ENCODE results near the gene CCNA2.

Gene CCNA2

DNA sequence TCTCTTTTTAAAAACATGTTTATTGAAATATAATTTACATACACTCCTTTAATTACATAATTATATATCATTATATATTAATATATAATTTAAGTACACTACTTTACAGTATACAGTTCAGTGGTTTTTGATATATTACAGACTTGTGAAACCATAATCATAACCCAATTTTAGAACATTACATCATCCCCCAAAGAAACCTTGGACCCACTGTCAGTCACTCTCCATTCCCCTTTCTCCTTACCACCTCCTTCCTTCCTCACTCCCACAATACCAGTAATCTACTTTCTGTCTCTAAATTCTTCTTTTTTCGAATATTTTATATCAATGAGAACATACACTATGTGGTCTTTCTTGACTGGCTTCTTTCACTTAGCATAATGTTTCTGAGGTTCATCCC lies 40.5 kb downstream of the CCNA2 start:
- no peak overlapping the region for H3K27ac ChIP-seq (ENCODE audit: low read depth, low read length, poor library complexity, severe bottlenecking)
- H3K4me1 ChIP-seq (ENCODE audit: insufficient read depth, low read length, severe bottlenecking): no peaks in the 10 kb centered on the region
- no peaks in the 10 kb centered on the region for H3F3A ChIP-seq (ENCODE audit: insufficient read depth, low read length)
- H4K20me1 ChIP-seq (ENCODE audit: insufficient read depth, low read length): no peaks in the 10 kb centered on the region
- H3K4me3 ChIP-seq (ENCODE audit: low read depth, low read length, poor library complexity, severe bottlenecking): no peak overlapping the region
- TF ChIP-seq, protein P1, sequence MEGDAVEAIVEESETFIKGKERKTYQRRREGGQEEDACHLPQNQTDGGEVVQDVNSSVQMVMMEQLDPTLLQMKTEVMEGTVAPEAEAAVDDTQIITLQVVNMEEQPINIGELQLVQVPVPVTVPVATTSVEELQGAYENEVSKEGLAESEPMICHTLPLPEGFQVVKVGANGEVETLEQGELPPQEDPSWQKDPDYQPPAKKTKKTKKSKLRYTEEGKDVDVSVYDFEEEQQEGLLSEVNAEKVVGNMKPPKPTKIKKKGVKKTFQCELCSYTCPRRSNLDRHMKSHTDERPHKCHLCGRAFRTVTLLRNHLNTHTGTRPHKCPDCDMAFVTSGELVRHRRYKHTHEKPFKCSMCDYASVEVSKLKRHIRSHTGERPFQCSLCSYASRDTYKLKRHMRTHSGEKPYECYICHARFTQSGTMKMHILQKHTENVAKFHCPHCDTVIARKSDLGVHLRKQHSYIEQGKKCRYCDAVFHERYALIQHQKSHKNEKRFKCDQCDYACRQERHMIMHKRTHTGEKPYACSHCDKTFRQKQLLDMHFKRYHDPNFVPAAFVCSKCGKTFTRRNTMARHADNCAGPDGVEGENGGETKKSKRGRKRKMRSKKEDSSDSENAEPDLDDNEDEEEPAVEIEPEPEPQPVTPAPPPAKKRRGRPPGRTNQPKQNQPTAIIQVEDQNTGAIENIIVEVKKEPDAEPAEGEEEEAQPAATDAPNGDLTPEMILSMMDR (IDR thresholded peaks at IDR 0.05; ENCODE audit: low read length): no peak
- no peak for TF ChIP-seq EZH2 (IDR thresholded peaks at IDR 0.05; ENCODE audit: borderline replicate concordance, low read length)
- H3K9me3 ChIP-seq (ENCODE audit: low read length): no peaks in the 10 kb centered on the region
- H3K79me2 ChIP-seq (ENCODE audit: insufficient read depth, low read length): no peaks in the 10 kb centered on the region
- H3K9ac ChIP-seq (ENCODE audit: low read length): no peak overlapping the region
- no peaks in the 10 kb centered on the region for H3K36me3 ChIP-seq (ENCODE audit: insufficient read depth, low read length)
- no peak overlapping the region for H2AFZ ChIP-seq (ENCODE audit: low read length)
- H3K4me2 ChIP-seq (ENCODE audit: low read length): no peak overlapping the region
- no peaks in the 10 kb centered on the region for H3K27me3 ChIP-seq (ENCODE audit: insufficient read depth, low read length)
- no peaks in the 10 kb centered on the region; the same call in 1 of the 2 replicates for H3K9me2 ChIP-seq (ENCODE audit: low read depth, low read length)

DNA sequence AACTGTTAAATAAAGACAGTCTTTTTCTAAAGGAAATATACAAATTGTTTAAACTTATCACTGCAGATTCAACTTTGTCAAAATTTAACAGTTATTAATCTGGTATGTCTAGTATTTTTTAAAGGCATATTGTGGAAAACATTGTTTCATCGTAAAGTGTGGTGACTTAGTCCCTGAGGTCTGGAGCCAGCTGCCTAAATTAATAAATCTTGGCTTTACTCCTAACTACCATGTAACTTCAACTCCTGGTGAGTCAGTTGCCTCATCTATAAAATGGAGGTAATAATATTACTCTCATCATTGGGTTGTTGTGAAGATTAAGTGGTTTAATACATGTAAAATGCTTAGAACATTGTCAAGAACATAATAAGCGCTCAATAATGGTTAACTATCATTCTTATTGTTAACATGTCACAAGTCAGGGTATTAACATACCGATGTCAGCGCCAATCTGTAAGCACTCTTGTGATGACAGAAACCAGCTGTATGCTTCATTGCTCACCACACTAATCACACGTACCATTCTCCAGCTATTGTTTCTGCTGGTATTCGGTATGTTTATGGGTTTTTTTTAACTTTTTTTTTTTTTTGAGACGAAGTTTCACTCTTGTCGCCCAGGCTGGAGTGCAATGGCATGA lies 44.6 kb downstream of the CCNA2 start:
- Histone ChIP-seq H3K4me2 (ENCODE audit: low read length) (no peak overlapping the region), H3K9me3 (ENCODE audit: low read length) (no peaks in the 10 kb centered on the region), H3K9me2 (ENCODE audit: low read depth, low read length) (no peaks in the 10 kb centered on the region; the same call in 1 of the 2 replicates), H3K4me3 (ENCODE audit: low read depth, low read length, poor library complexity, severe bottlenecking) (no peak overlapping the region), H3K4me1 (ENCODE audit: insufficient read depth, low read length, severe bottlenecking) (no peaks in the 10 kb centered on the region), H3K79me2 (ENCODE audit: insufficient read depth, low read length) (no peaks in the 10 kb centered on the region), H3K27me3 (ENCODE audit: insufficient read depth, low read length) (no peaks in the 10 kb centered on the region), H3K9ac (ENCODE audit: low read length) (no peak overlapping the region), H3K27ac (ENCODE audit: low read depth, low read length, poor library complexity, severe bottlenecking) (no peak overlapping the region), H2AFZ (ENCODE audit: low read length) (no peak overlapping the region), H4K20me1 (ENCODE audit: insufficient read depth, low read length) (no peaks in the 10 kb centered on the region), H3F3A (ENCODE audit: insufficient read depth, low read length) (no peaks in the 10 kb centered on the region), H3K36me3 (ENCODE audit: insufficient read depth, low read length) (no peaks in the 10 kb centered on the region)
- TF ChIP-seq, protein P1 (IDR thresholded peaks at IDR 0.05; ENCODE audit: low read length): no peak
- TF ChIP-seq EZH2 (IDR thresholded peaks at IDR 0.05; ENCODE audit: borderline replicate concordance, low read length): no peak

- Histone ChIP-seq H3K4me1 (ENCODE audit: insufficient read depth, low read length, severe bottlenecking) (no peaks in the 10 kb centered on the region), H3K27me3 (ENCODE audit: insufficient read depth, low read length) (no peaks in the 10 kb centered on the region), H4K20me1 (ENCODE audit: insufficient read depth, low read length) (no peaks in the 10 kb centered on the region), H3K9me3 (ENCODE audit: low read length) (no peaks in the 10 kb centered on the region), H3K4me2 (ENCODE audit: low read length) (no peak overlapping the region), H3K36me3 (ENCODE audit: insufficient read depth, low read length) (no peaks in the 10 kb centered on the region), H3F3A (ENCODE audit: insufficient read depth, low read length) (no peaks in the 10 kb centered on the region), H3K4me3 (ENCODE audit: low read depth, low read length, poor library complexity, severe bottlenecking) (no peak overlapping the region), H3K9ac (ENCODE audit: low read length) (no peak overlapping the region), H2AFZ (ENCODE audit: low read length) (no peak overlapping the region), H3K9me2 (ENCODE audit: low read depth, low read length) (no peaks in the 10 kb centered on the region; the same call in 1 of the 2 replicates), H3K79me2 (ENCODE audit: insufficient read depth, low read length) (no peaks in the 10 kb centered on the region), H3K27ac (ENCODE audit: low read depth, low read length, poor library complexity, severe bottlenecking) (no peak overlapping the region)
- no peak for TF ChIP-seq EZH2 (IDR thresholded peaks at IDR 0.05; ENCODE audit: borderline replicate concordance, low read length)
Measured at GRCh38 chr4:121777625-121778024, 46.1 kb downstream of the CCNA2 start.
